ENCODE measurements around the gene OSBPL3. TPM values are rescaled to one million over a fixed set of nuclear protein-coding genes. Genes with fewer than 3 reads are reported as not detected.

Gene OSBPL3
- total RNA-seq, 1 experiment from 2014 or later = 36.8 TPM

- Histone ChIP-seq H3K27me3 (ENCODE audit: insufficient read depth, low read length) (no peaks in the 10 kb centered on the region), H3K4me1 (ENCODE audit: control insufficient read depth in 1 of 2, insufficient read depth in 2 of 2, low read length in 2 of 2) (peaks cover 0 to 16% of the 10 kb centered on the region in 2 experiments; a peak in 2 of 4 replicates), H4K20me1 (ENCODE audit: insufficient read depth) (no peaks in the 10 kb centered on the region), H3K4me3 (replicated peaks in 1 of 2; ENCODE audit: low read depth in 1 of 2, low read length in 2 of 2) (no peak overlapping the region), H3K9ac (ENCODE audit: low read length) (no peak overlapping the region), H3K79me2 (ENCODE audit: insufficient read depth, low read length) (no peaks in the 10 kb centered on the region), H3K36me3 (ENCODE audit: control insufficient read depth in 1 of 2, insufficient read depth in 2 of 2, low read length in 2 of 2) (no peaks in the 10 kb centered on the region), H2AFZ (ENCODE audit: low read depth, low read length, poor library complexity, severe bottlenecking) (no peak overlapping the region), H3K4me2 (ENCODE audit: low read length) (no peak overlapping the region), H3K9me2 (ENCODE audit: insufficient read depth) (no peaks in the 10 kb centered on the region), H3K9me3 (ENCODE audit: control insufficient read depth in 1 of 2, insufficient read depth in 1 of 2, low read depth in 1 of 2, low read length in 2 of 2) (no peaks in the 10 kb centered on the region), H3K27ac (ENCODE audit: low read depth, low read length) (no peak overlapping the region)
- ChIA-PET CTCF (no interaction called here), POLR2A (no interaction called here), RAD21 (ENCODE audit: low non-redundant PET in 1 of 2, low total read pairs in 2 of 2, uncharacterized antibody in 2 of 2, unreplicated experiment in 2 of 2) (interaction anchor here in 1 of 2 experiments (0.6 kb wide), 1 partner anchor 57 kb away, joined by 5 read pairs; no protein-coding TSS in a partner anchor)
- no TSS peak for BruUV-seq (replicated peaks)
- intact Hi-C loops (cut with micrococcal nuclease) = no loop called here
- DNase-seq (ENCODE audit: low read depth, low spot score) = no peak
- ATAC-seq = no peak
- TF ChIP-seq CEBPB (IDR thresholded peaks at IDR 0.05; ENCODE audit: low read depth) = no peak
- TF ChIP-seq JUND (IDR thresholded peaks at IDR 0.05) = no peak
- TF ChIP-seq POLR2A (IDR thresholded peaks at IDR 0.05; ENCODE audit: borderline replicate concordance, extremely low read depth, insufficient read depth, insufficient read length) = no peak
- TF ChIP-seq REST (IDR thresholded peaks at IDR 0.05; ENCODE audit: low read depth) = no peak
- no peak for TF ChIP-seq EGR1 (IDR thresholded peaks at IDR 0.05; ENCODE audit: low read depth)
- TF ChIP-seq EZH2phosphoT487 (IDR thresholded peaks at IDR 0.05; ENCODE audit: borderline replicate concordance) = no peak
- no peak for TF ChIP-seq POLR2AphosphoS5 (IDR thresholded peaks at IDR 0.05; ENCODE audit: low read depth, low read length)
- no peak for TF ChIP-seq TCF7L2 (IDR thresholded peaks at IDR 0.05; ENCODE audit: borderline replicate concordance, extremely low read depth, insufficient read depth, insufficient read length)
- TF ChIP-seq EZH2 (IDR thresholded peaks at IDR 0.05) = no peak
- no peak for TF ChIP-seq RAD21 (IDR thresholded peaks at IDR 0.05; ENCODE audit: low read depth)
- no peak for TF ChIP-seq CBX3 (IDR thresholded peaks at IDR 0.05; ENCODE audit: low read depth)
- TF ChIP-seq MAX (IDR thresholded peaks at IDR 0.05) = no peak
- no peak for TF ChIP-seq ATF3 (IDR thresholded peaks at IDR 0.05)
- no peak for TF ChIP-seq FOSL1 (IDR thresholded peaks at IDR 0.05; ENCODE audit: low read depth)
- TF ChIP-seq ZFX (IDR thresholded peaks at IDR 0.05) = no peak
- TF ChIP-seq SIN3A (IDR thresholded peaks at IDR 0.05; ENCODE audit: low read depth) = no peak
- no peak for TF ChIP-seq CTCF (IDR thresholded peaks at IDR 0.05 in 2 of 3, conservative IDR thresholded peaks at IDR 0.05 in 1 of 3; ENCODE audit: borderline replicate concordance in 1 of 3, insufficient read depth in 1 of 3, low read depth in 2 of 3, low read length in 2 of 3)
- TF ChIP-seq ZNF274 (IDR thresholded peaks at IDR 0.05; ENCODE audit: low read depth, low read length) = no peak
- TF ChIP-seq YY1 (IDR thresholded peaks at IDR 0.05; ENCODE audit: extremely low read depth, insufficient replicate concordance, low read depth, low read length) = no peak
Measured at GRCh38 chr7:24754906-24755506, 225.0 kb downstream of the OSBPL3 start.

Data from HCT116 (cell line).